Right cardiac atrium (tissue), 5 donors: ENCODE data around the gene SULT2B1. TPM values are rescaled to one million over a fixed set of nuclear protein-coding genes. Genes with fewer than 3 reads are reported as not detected.

ENCODE experiments used
- ATAC-seq, 2 donors: fragments of 200-7000 bp; cut with Tn5 transposase; one replicate each; pipeline versions ENCODE4 v1.8.0 to v1.9.1; 2020; ENCODE audit warnings: moderate library complexity in 2 of 2, mild to moderate bottlenecking in 1 of 2
- DNase-seq, 3 donors: peaks; one replicate each; pipeline ENCODE4 v3.0.0-alpha.2; 2020
- H3K27ac ChIP-seq: one replicate; pipeline ENCODE4 v1.5.1; 2013; ENCODE audit warnings: mild to moderate bottlenecking, low read length, control low read depth, moderate library complexity
- H3K27me3 ChIP-seq: one replicate; pipeline ENCODE4 v1.6.1; 2013; ENCODE audit not compliant: control insufficient read depth, insufficient read depth
- H3K4me1 ChIP-seq: one replicate; pipeline ENCODE4 v1.6.1; 2013; ENCODE audit warnings: low read length; ENCODE audit not compliant: control insufficient read depth, insufficient read depth
- H3K4me3 ChIP-seq: one replicate; pipeline ENCODE4 v1.5.1; 2013; ENCODE audit warnings: low read length, control low read depth
- H3K9me3 ChIP-seq: one replicate; pipeline ENCODE4 v1.6.1; 2013; ENCODE audit warnings: low read length; ENCODE audit not compliant: control insufficient read depth
- WGBS: extraction: QIAGEN DNeasy Blood & Tissue Kit; methylation state at CpG from one replicate; pipeline ENCODE4 v1.1.7; 2013; 5-methylcytosine and 5-hydroxymethylcytosine counted together
- intact Hi-C, 4 donors: fragments of 100-400 bp; cut with DNase I; formaldehyde crosslinking; loops; one replicate each; pipeline versions ENCODE4 v1.11.0 to v1.14.0; 2022 to 2023
- polyA plus RNA-seq: library from polyadenylated mRNA; stranded (reverse); fragments of 200-250 nt; gene quantifications from one replicate; pipeline ENCODE4 v1.2.3, GENCODE V29; 2013
- total RNA-seq, 4 donors: library from RNA; stranded (reverse); fragmentation: NEBNext Ultra II Directional; extraction: Animal tissue kit (Norgen Biotek cat#: 25700); gene quantifications; one replicate each; pipeline ENCODE4 v1.2.1, GENCODE V29; 2021
- donor health status: healthy with polysubstance abuse.
- donor health status: DM: no; HTN: yes; CAD: no.
- donor health status: DM: no; HTN: no; CAD: no.
- donor health status: DM: no; HTN: yes; CAD: no; lungs with severe emphysema.
- donor health status: DM: yes; HTN: yes; CAD: no.

Gene SULT2B1
- total and polyA plus RNA-seq, 5 donors: 0.14 to 0.76 (median 0.25) TPM; not detected in 2

- ATAC-seq (peak; percentile 88 to 89), DNase-seq (peak; percentile 94 to 98 (median 98))
- WGBS: 5% methylated on average over 36 of the region's 36 CpGs
- Histone ChIP-seq H3K27me3 (no peaks in the 10 kb centered on the region), H3K4me3 (peak overlapping the region; percentile 23), H3K4me1 (no peaks in the 10 kb centered on the region), H3K27ac (no peak overlapping the region), H3K9me3 (no peaks in the 10 kb centered on the region)
- intact Hi-C loops: loop anchor here in 3 of 4 donors (5.0 to 10.0 kb wide), 4 partner anchors 87 to 274 kb away; no protein-coding TSS in a partner anchor
These were observed 36.9 kb downstream of the SULT2B1 start for GRCh38 chr19:48588670-48589401.

- Histone ChIP-seq H3K27me3 (no peaks in the 10 kb centered on the region), H3K9me3 (no peaks in the 10 kb centered on the region), H3K4me1 (no peaks in the 10 kb centered on the region), H3K4me3 (no peak overlapping the region), H3K27ac (no peak overlapping the region)
- intact Hi-C loops: no loop called here
- no peak for ATAC-seq
- DNase-seq: no peak
- 77% methylated on average over 5 of the region's 5 CpGs for WGBS
These were observed 39.0 kb downstream of the SULT2B1 start for GRCh38 chr19:48591021-48591420.

- intact Hi-C loops: no loop called here
- ATAC-seq (no peak), DNase-seq (no peak)
- no peaks in the 10 kb centered on the region for H3K4me1 ChIP-seq
- H3K27ac ChIP-seq: no peak overlapping the region
- 86% methylated on average over 9 of the region's 9 CpGs for WGBS
- H3K27me3 ChIP-seq: no peaks in the 10 kb centered on the region
- H3K9me3 ChIP-seq: no peaks in the 10 kb centered on the region
- H3K4me3 ChIP-seq: no peak overlapping the region
These were observed 43.2 kb downstream of the SULT2B1 start for GRCh38 chr19:48595171-48595570.

GRCh38 chr19:48595833-48596232, 43.9 kb downstream of the SULT2B1 start:
- intact Hi-C loops: no loop called here
- Histone ChIP-seq H3K27ac (no peak overlapping the region), H3K4me1 (no peaks in the 10 kb centered on the region), H3K27me3 (no peaks in the 10 kb centered on the region), H3K9me3 (no peaks in the 10 kb centered on the region), H3K4me3 (no peak overlapping the region)
- DNase-seq (no peak), ATAC-seq (no peak)
- 68% methylated on average over 6 of the region's 6 CpGs for WGBS

- Histone ChIP-seq H3K4me3 (no peak overlapping the region), H3K9me3 (no peaks in the 10 kb centered on the region), H3K4me1 (no peaks in the 10 kb centered on the region), H3K27me3 (no peaks in the 10 kb centered on the region), H3K27ac (no peak overlapping the region)
- ATAC-seq (no peak), DNase-seq (no peak)
- intact Hi-C loops: no loop called here
- 77% methylated on average over 4 of the region's 4 CpGs for WGBS
These were observed 44.3 kb downstream of the SULT2B1 start for GRCh38 chr19:48596237-48596636.

- no peak for ATAC-seq
- WGBS: 81% methylated on average over 39 of the region's 39 CpGs
- intact Hi-C loops: no loop called here
- H3K27ac ChIP-seq: no peak overlapping the region
- H3K4me3 ChIP-seq: no peak overlapping the region
- DNase-seq: no peak
- no peaks in the 10 kb centered on the region for H3K4me1 ChIP-seq
- H3K27me3 ChIP-seq: no peaks in the 10 kb centered on the region
- no peaks in the 10 kb centered on the region for H3K9me3 ChIP-seq
These were observed 44.9 kb downstream of the SULT2B1 start for GRCh38 chr19:48596679-48597465.

- Histone ChIP-seq H3K4me3 (no peak overlapping the region), H3K27me3 (no peaks in the 10 kb centered on the region), H3K4me1 (no peaks in the 10 kb centered on the region), H3K27ac (no peak overlapping the region), H3K9me3 (no peaks in the 10 kb centered on the region)
- 72% methylated on average over 30 of the region's 30 CpGs for WGBS
- intact Hi-C loops: no loop called here
- no peak for DNase-seq
- no peak for ATAC-seq
These were observed 47.2 kb downstream of the SULT2B1 start for GRCh38 chr19:48598996-48599700.

- DNase-seq (no peak), ATAC-seq (peak in 1 of 2 donors; percentile 11)
- whole genome bisulfite sequencing: 81% methylated on average over 21 of the region's 21 CpGs
- Histone ChIP-seq H3K4me3 (no peak overlapping the region), H3K9me3 (no peaks in the 10 kb centered on the region), H3K27me3 (no peaks in the 10 kb centered on the region), H3K27ac (no peak overlapping the region), H3K4me1 (no peaks in the 10 kb centered on the region)
- intact Hi-C loops: no loop called here
These were observed 48.9 kb downstream of the SULT2B1 start for GRCh38 chr19:48600679-48601417.

GRCh38 chr19:48603001-48603400, 51.0 kb downstream of the SULT2B1 start:
- ATAC-seq (no peak), DNase-seq (no peak)
- Histone ChIP-seq H3K27ac (no peak overlapping the region), H3K9me3 (no peaks in the 10 kb centered on the region), H3K4me3 (no peak overlapping the region), H3K4me1 (no peaks in the 10 kb centered on the region), H3K27me3 (no peaks in the 10 kb centered on the region)
- 82% methylated on average over 9 of the region's 9 CpGs for WGBS
- intact Hi-C loops: no loop called here

GRCh38 chr19:48603449-48603848, 51.5 kb downstream of the SULT2B1 start:
- Histone ChIP-seq H3K27me3 (no peaks in the 10 kb centered on the region), H3K9me3 (no peaks in the 10 kb centered on the region), H3K4me3 (no peak overlapping the region), H3K4me1 (no peaks in the 10 kb centered on the region), H3K27ac (no peak overlapping the region)
- intact Hi-C loops: no loop called here
- no peak for DNase-seq
- no peak for ATAC-seq
- 87% methylated on average over 39 of the region's 39 CpGs for WGBS
